Measurements from ENCODE around the gene APBB3. TPM values are rescaled to one million over a fixed set of nuclear protein-coding genes. Genes with fewer than 3 reads are reported as not detected.
"Not testable (repeated sequence)": the region's sequence is repeated elsewhere in the genome, so short reads cannot be mapped to it uniquely, and the experiment has no call there.

The APBB3 gene
- total RNA-seq, 4 donors from 2014 or later = 14.0 to 23.7 (median 19.2) TPM

- TF ChIP-seq POLR2A (IDR thresholded peaks at IDR 0.05) = no peak
- TF ChIP-seq, protein P1, sequence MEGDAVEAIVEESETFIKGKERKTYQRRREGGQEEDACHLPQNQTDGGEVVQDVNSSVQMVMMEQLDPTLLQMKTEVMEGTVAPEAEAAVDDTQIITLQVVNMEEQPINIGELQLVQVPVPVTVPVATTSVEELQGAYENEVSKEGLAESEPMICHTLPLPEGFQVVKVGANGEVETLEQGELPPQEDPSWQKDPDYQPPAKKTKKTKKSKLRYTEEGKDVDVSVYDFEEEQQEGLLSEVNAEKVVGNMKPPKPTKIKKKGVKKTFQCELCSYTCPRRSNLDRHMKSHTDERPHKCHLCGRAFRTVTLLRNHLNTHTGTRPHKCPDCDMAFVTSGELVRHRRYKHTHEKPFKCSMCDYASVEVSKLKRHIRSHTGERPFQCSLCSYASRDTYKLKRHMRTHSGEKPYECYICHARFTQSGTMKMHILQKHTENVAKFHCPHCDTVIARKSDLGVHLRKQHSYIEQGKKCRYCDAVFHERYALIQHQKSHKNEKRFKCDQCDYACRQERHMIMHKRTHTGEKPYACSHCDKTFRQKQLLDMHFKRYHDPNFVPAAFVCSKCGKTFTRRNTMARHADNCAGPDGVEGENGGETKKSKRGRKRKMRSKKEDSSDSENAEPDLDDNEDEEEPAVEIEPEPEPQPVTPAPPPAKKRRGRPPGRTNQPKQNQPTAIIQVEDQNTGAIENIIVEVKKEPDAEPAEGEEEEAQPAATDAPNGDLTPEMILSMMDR (IDR thresholded peaks at IDR 0.05) = no peak
- 69 to 82% methylated on average over 3 of the region's 3 CpGs for WGBS, 2 donors
- DNase-seq (ENCODE audit: low spot score in 2 of 2) = no peak
- intact Hi-C loops (cut with DNase I; ENCODE audit: low total_unique reads) = no loop called here
- no peak overlapping the region for H3K4me3 ChIP-seq (ENCODE audit: low read depth, poor library complexity, severe bottlenecking)
These were observed 41.5 kb upstream of the APBB3 start for GRCh38 chr5:140605879-140606278.

GRCh38 chr5:140603734-140604133, 39.3 kb upstream of the APBB3 start:
- intact Hi-C loops (cut with DNase I; ENCODE audit: low total_unique reads) = no loop called here

GRCh38 chr5:140603446-140603698, 39.0 kb upstream of the APBB3 start:
- H3K4me3 ChIP-seq (ENCODE audit: low read depth, poor library complexity, severe bottlenecking); DNase-seq (ENCODE audit: low spot score in 2 of 2); intact Hi-C loops (cut with DNase I; ENCODE audit: low total_unique reads): not testable (repeated sequence)
- 95 to 98% methylated on average over 4 of the region's 4 CpGs for WGBS, 2 donors

More at GRCh38 chr5:140603734-140604133, 39.3 kb upstream of the APBB3 start:
- WGBS, 2 donors = 83 to 99% methylated on average over 2 of the region's 2 CpGs
- TF ChIP-seq, protein P1 (IDR thresholded peaks at IDR 0.05) = no peak
- no peak for TF ChIP-seq POLR2A (IDR thresholded peaks at IDR 0.05)
- no peak overlapping the region for H3K4me3 ChIP-seq (ENCODE audit: low read depth, poor library complexity, severe bottlenecking)
- DNase-seq (ENCODE audit: low spot score in 2 of 2) = no peak

DNA sequence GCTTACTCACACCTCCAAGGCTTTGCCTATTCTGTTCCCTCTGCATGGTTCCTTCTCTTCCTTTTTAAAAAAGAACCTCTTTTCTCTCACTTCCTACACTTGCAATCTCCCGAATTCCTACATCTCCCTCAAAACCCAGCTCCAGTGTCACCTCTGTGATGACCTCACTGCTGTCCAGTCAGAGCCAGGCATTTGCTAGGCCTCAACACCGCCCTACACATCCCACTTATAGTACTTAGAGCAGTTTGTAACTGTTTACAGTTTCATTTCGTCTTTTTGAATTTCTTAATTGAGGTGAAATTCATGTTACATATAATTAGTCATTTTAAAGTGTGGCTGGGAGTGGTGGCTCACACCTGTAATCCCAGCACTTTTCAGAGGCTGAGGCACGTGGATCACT, 37.7 kb upstream of the APBB3 start:
- intact Hi-C loops (cut with DNase I; ENCODE audit: low total_unique reads) = no loop called here
- no peak for TF ChIP-seq POLR2A (IDR thresholded peaks at IDR 0.05)
- TF ChIP-seq, protein P1 (IDR thresholded peaks at IDR 0.05) = no peak
- H3K4me3 ChIP-seq (ENCODE audit: low read depth, poor library complexity, severe bottlenecking) = no peak overlapping the region
- no peak for DNase-seq (ENCODE audit: low spot score in 2 of 2)
- 72 to 74% methylated on average over 4 of the region's 4 CpGs for WGBS, 2 donors

GRCh38 chr5:140600096-140600495, 35.7 kb upstream of the APBB3 start:
- no peak for TF ChIP-seq POLR2A (IDR thresholded peaks at IDR 0.05)
- TF ChIP-seq, protein P1 (IDR thresholded peaks at IDR 0.05) = no peak
- H3K4me3 ChIP-seq (ENCODE audit: low read depth, poor library complexity, severe bottlenecking) = no peak overlapping the region
- intact Hi-C loops (cut with DNase I; ENCODE audit: low total_unique reads) = no loop called here
- no peak for DNase-seq (ENCODE audit: low spot score in 2 of 2)

DNA sequence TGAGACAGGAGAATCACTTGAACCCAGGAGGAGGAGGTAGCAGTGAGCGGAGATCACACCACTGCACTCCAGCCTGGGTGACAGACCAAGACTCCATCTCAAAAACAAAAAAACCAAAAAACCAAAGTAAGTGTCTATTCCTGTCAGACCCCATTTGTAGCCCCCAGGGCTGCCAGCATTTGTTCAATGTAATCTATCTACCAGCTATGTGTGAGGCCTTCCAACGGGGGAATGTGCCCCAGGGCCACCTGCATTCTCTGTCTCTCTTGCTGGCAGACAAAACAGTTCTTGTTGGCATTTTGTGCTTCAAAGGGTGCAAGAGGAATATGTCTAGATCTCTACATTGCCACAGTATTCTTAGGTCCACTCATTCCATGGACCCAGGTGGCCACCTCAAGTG, 34.4 kb upstream of the APBB3 start:
- 62% methylated on average over 2 of the region's 2 CpGs for whole genome bisulfite sequencing, 2 donors
- TF ChIP-seq, protein P1 (IDR thresholded peaks at IDR 0.05) = no peak
- no peak for TF ChIP-seq POLR2A (IDR thresholded peaks at IDR 0.05)
- no peak for DNase-seq (ENCODE audit: low spot score in 2 of 2)
- intact Hi-C loops (cut with DNase I; ENCODE audit: low total_unique reads) = no loop called here
- H3K4me3 ChIP-seq (ENCODE audit: low read depth, poor library complexity, severe bottlenecking) = no peak overlapping the region

Data from lower leg skin (tissue), 4 donors.